Measurements from ENCODE around the gene PDSS2. TPM values are rescaled to one million over a fixed set of nuclear protein-coding genes. Genes with fewer than 3 reads are reported as not detected.

The PDSS2 gene
- total and polyA plus RNA-seq, 4 donors = 6.6 to 19.8 (median 15.6) TPM

GRCh38 chr6:107124934-107125348 lies 334.4 kb downstream of the PDSS2 start:
- H3K36me3 ChIP-seq (ENCODE audit: control insufficient read depth in 4 of 4, insufficient read depth in 4 of 4, low read length in 4 of 4) = no peaks in the 10 kb centered on the region
- H3K27me3 ChIP-seq (ENCODE audit: control insufficient read depth in 3 of 3, insufficient read depth in 3 of 3, low read length in 2 of 3) = no peaks in the 10 kb centered on the region
- WGBS, 2 donors = 65 to 68% methylated on average over 4 of the region's 4 CpGs
- no peak for TF ChIP-seq CTCF (IDR thresholded peaks at IDR 0.05; ENCODE audit: control extremely low read depth, extremely low read depth)
- H3K27ac ChIP-seq (ENCODE audit: low read depth in 1 of 2, low read length in 1 of 2) = no peak overlapping the region
- no peak overlapping the region for H3K4me3 ChIP-seq
- ATAC-seq (ENCODE audit: insufficient read depth, low FRiP score) = no peak
- no peaks in the 10 kb centered on the region for H3K9me3 ChIP-seq (ENCODE audit: control insufficient read depth in 4 of 4, insufficient read depth in 3 of 4, low read length in 3 of 4)
- H3K9ac ChIP-seq (ENCODE audit: insufficient read depth in 1 of 2, low read length in 2 of 2) = no peak overlapping the region
- DNase-seq = no peak
- peaks cover 0 to 2% (median 0%) of the 10 kb centered on the region in 5 donors for H3K4me1 ChIP-seq (ENCODE audit: control insufficient read depth in 5 of 5, insufficient read depth in 5 of 5, low read length in 5 of 5)

- Histone ChIP-seq H3K9me3 (ENCODE audit: control insufficient read depth in 4 of 4, insufficient read depth in 3 of 4, low read length in 3 of 4) (no peaks in the 10 kb centered on the region), H3K4me3 (no peak overlapping the region), H3K27me3 (ENCODE audit: control insufficient read depth in 3 of 3, insufficient read depth in 3 of 3, low read length in 2 of 3) (no peaks in the 10 kb centered on the region), H3K4me1 (ENCODE audit: control insufficient read depth in 5 of 5, insufficient read depth in 5 of 5, low read length in 5 of 5) (peaks cover 0 to 2% (median 0%) of the 10 kb centered on the region in 5 donors), H3K9ac (ENCODE audit: insufficient read depth in 1 of 2, low read length in 2 of 2) (no peak overlapping the region), H3K36me3 (ENCODE audit: control insufficient read depth in 4 of 4, insufficient read depth in 4 of 4, low read length in 4 of 4) (no peaks in the 10 kb centered on the region), H3K27ac (ENCODE audit: low read depth in 1 of 2, low read length in 1 of 2) (no peak overlapping the region)
- no peak for TF ChIP-seq CTCF (IDR thresholded peaks at IDR 0.05; ENCODE audit: control extremely low read depth, extremely low read depth)
- whole genome bisulfite sequencing, 2 donors = 88 to 96% methylated on average over 6 of the region's 6 CpGs
- ATAC-seq (ENCODE audit: insufficient read depth, low FRiP score) (no peak), DNase-seq (no peak)
Measured at GRCh38 chr6:107123501-107123900, 335.9 kb downstream of the PDSS2 start.

GRCh38 chr6:107122748-107123147 lies 336.6 kb downstream of the PDSS2 start:
- TF ChIP-seq CTCF (IDR thresholded peaks at IDR 0.05; ENCODE audit: control extremely low read depth, extremely low read depth) = no peak
- no peaks in the 10 kb centered on the region for H3K36me3 ChIP-seq (ENCODE audit: control insufficient read depth in 4 of 4, insufficient read depth in 4 of 4, low read length in 4 of 4)
- ATAC-seq (ENCODE audit: insufficient read depth, low FRiP score) (no peak), DNase-seq (no peak)
- no peak overlapping the region for H3K9ac ChIP-seq (ENCODE audit: insufficient read depth in 1 of 2, low read length in 2 of 2)
- H3K27ac ChIP-seq (ENCODE audit: low read depth in 1 of 2, low read length in 1 of 2) = no peak overlapping the region
- 84 to 85% methylated on average over 4 of the region's 4 CpGs for WGBS, 2 donors
- H3K9me3 ChIP-seq (ENCODE audit: control insufficient read depth in 4 of 4, insufficient read depth in 3 of 4, low read length in 3 of 4) = no peaks in the 10 kb centered on the region
- peaks cover 0 to 2% (median 0%) of the 10 kb centered on the region in 5 donors for H3K4me1 ChIP-seq (ENCODE audit: control insufficient read depth in 5 of 5, insufficient read depth in 5 of 5, low read length in 5 of 5)
- H3K4me3 ChIP-seq = no peak overlapping the region
- peaks cover 0 to 3% (median 2%) of the 10 kb centered on the region in 3 donors for H3K27me3 ChIP-seq (ENCODE audit: control insufficient read depth in 3 of 3, insufficient read depth in 3 of 3, low read length in 2 of 3)

- 78 to 79% methylated on average over 8 of the region's 8 CpGs for WGBS, 2 donors
Measured at GRCh38 chr6:107121964-107122495, 337.3 kb downstream of the PDSS2 start.

More at GRCh38 chr6:107121964-107122495, 337.3 kb downstream of the PDSS2 start:
- ATAC-seq (ENCODE audit: insufficient read depth, low FRiP score) (no peak), DNase-seq (no peak)
- Histone ChIP-seq H3K27me3 (ENCODE audit: control insufficient read depth in 3 of 3, insufficient read depth in 3 of 3, low read length in 2 of 3) (peaks cover 0 to 5% (median 3%) of the 10 kb centered on the region in 3 donors), H3K9ac (ENCODE audit: insufficient read depth in 1 of 2, low read length in 2 of 2) (no peak overlapping the region), H3K9me3 (ENCODE audit: control insufficient read depth in 4 of 4, insufficient read depth in 3 of 4, low read length in 3 of 4) (no peaks in the 10 kb centered on the region), H3K4me3 (no peak overlapping the region), H3K4me1 (ENCODE audit: control insufficient read depth in 5 of 5, insufficient read depth in 5 of 5, low read length in 5 of 5) (peaks cover 0 to 2% (median 0%) of the 10 kb centered on the region in 5 donors), H3K27ac (ENCODE audit: low read depth in 1 of 2, low read length in 1 of 2) (no peak overlapping the region), H3K36me3 (ENCODE audit: control insufficient read depth in 4 of 4, insufficient read depth in 4 of 4, low read length in 4 of 4) (no peaks in the 10 kb centered on the region)
- TF ChIP-seq CTCF (IDR thresholded peaks at IDR 0.05; ENCODE audit: control extremely low read depth, extremely low read depth) = no peak

All from lung (tissue), 12 donors.